Measurements from ENCODE around the gene ATXN7L2. TPM values are rescaled to one million over a fixed set of nuclear protein-coding genes. Genes with fewer than 3 reads are reported as not detected.
"Not testable (repeated sequence)": the region's sequence is repeated elsewhere in the genome, so short reads cannot be mapped to it uniquely, and the experiment has no call there.

The ATXN7L2 gene
- 10 to 100 TPM; 10.4 to 11.1 TPM for total RNA-seq

DNA sequence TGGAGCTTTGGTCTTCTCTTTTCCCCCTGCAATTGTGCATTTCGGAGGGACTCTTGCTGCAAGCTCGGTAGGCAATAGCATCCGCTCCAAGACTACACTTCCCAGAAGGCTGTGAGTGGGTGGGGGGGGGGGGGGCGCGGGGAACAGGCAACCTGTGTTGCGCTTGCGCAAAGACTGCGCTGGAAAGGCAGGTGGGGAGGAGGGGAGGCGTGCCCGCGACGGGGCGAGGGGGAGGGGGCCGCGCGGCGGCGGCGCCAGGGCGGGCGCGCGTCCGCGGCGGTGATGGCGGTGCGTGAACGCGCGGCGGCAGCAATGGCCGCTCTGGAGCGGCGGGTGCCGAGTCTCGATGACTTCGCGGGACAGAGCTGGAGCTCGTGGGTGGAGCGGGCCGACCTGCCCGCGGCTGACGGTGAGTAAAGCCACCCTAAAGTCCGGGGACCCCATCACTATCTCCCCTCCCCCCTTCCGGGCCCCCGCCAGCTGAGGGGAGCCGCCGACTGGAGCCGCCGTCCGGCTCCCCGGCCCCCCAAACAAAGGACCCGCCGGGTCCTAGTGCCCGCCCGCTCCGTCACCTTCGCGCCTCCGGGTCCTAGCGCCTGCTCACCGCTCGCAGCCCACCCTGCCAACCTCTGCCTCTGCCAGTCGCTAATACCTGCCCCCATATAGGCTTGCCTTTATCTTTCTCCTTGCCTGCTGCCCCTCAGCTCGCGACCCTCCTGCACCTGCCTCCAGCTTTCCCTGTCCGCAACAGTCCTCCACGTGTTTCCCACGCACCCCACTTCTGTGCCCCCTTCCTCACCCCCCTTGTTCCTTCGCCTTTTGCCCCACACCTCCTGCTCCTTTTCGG lies at the start of gene ATXN7L2:
TSS of gene ATXN7L2 (plus strand) at position 234 of the 847 bp plus-strand sequence. CDS start at position 283, 49 bp downstream.
- peak; percentile 94 for DNase-seq
- CTCF ChIA-PET = interaction anchor here (0.7 to 43.7 kb wide), 11 partner anchors 9 to 550 kb away, joined by 3 to 1550 read pairs (median 6); partner anchors contain the start of genes AMIGO1, CYB561D1, GNAI3 and GPR61
- H3K9me3 Mint-ChIP-seq (ENCODE audit: low read depth) = no peaks in the 10 kb centered on the region
- peak within 1 kb of the TSS; percentile 93 for H3K4me3 Mint-ChIP-seq
- H3K36me3 Mint-ChIP-seq = no peaks in the 10 kb centered on the region
- H3K27ac Mint-ChIP-seq = peak within 1 kb of the TSS; percentile 89
- peaks cover 33% of the 10 kb centered on the region for H3K4me1 Mint-ChIP-seq
- peak; percentile 82 for ATAC-seq
- H3K27me3 Mint-ChIP-seq = peaks cover 11% of the 10 kb centered on the region

DNA sequence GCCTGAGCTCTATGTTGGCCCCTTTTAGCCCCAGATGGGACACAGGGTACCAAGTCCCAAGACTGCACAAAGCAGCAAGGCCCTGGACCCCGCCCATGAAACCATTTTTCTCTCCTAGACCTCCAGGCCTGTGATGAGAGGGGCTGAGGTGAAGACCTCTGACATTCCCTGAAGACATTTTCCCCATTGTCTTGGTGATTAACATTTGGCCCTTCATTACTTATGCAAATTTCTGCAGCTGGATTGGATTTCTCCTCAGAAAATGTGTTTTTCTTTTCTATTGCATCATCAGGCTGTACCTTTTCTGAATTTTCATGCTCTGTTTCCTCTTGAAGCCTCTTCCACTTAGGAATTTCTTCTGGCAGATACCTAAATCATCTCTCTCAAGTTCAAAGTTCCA lies 49.2 kb upstream of the ATXN7L2 start:
- no peaks in the 10 kb centered on the region for H3K9me3 Mint-ChIP-seq (ENCODE audit: low read depth)
- CTCF ChIA-PET = interaction anchor here (1.0 kb wide), 1 partner anchor 99 kb away, joined by 3 read pairs; no protein-coding TSS in a partner anchor
- H3K36me3 Mint-ChIP-seq = no peaks in the 10 kb centered on the region
- no peaks in the 10 kb centered on the region for H3K27me3 Mint-ChIP-seq
- no peak for DNase-seq
- no peak overlapping the region for H3K27ac Mint-ChIP-seq
- H3K4me1 Mint-ChIP-seq = no peaks in the 10 kb centered on the region
- H3K4me3 Mint-ChIP-seq = no peak overlapping the region
- no peak for ATAC-seq

DNA sequence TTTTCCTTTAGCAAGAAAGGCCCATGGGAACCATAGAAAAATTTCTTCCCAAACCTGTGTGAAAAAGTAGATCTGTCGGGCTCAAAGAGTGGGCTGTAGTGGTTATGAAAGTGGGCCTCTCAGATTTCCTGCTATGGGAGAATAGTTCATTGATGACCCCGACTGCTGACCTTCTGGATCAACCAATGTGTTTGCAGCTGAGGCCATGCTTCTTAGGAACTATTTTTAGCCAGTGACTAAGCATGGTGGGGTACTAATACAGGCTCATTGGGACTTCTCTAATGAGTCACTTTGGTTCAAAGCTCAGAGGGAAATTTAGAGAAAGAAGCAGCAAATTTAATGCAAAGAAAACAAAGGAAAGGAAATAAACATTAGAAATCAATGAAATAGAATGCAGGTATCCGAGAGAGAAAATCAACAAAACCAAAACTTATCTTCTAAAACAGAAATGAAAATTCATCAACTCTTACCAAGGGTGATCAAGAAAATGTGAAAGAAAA lies 44.9 kb upstream of the ATXN7L2 start:
- CTCF ChIA-PET = no interaction called here
- DNase-seq (no peak), ATAC-seq (no peak)
- Mint-ChIP-seq H3K4me3 (no peak overlapping the region), H3K9me3 (ENCODE audit: low read depth) (no peaks in the 10 kb centered on the region), H3K27ac (no peak overlapping the region), H3K27me3 (no peaks in the 10 kb centered on the region), H3K4me1 (no peaks in the 10 kb centered on the region), H3K36me3 (no peaks in the 10 kb centered on the region)

DNA sequence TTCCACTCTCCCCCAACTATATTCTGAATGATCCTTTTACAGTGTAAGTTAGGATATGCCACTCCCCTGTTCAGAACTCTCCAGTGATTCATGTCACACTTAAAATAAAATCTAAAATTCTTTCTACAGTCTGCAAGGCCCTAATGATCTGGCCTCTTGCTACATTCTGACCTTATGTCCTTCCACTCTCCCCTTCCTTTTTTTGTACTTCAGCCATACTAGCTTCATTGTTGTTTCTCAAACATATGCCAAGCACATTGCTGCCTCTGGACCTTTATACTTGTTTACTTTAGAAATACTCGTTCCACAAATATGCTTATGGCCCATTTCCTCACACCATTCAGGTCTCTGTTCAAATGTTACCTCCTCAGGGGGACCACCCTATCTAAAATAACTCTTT lies 42.6 kb upstream of the ATXN7L2 start:
- CTCF ChIA-PET = no interaction called here
- Mint-ChIP-seq H3K4me3 (no peak overlapping the region), H3K27ac (no peak overlapping the region), H3K36me3 (no peaks in the 10 kb centered on the region), H3K27me3 (peaks cover 9% of the 10 kb centered on the region), H3K4me1 (no peaks in the 10 kb centered on the region), H3K9me3 (ENCODE audit: low read depth) (no peaks in the 10 kb centered on the region)
- DNase-seq (no peak), ATAC-seq (no peak)

- no peaks in the 10 kb centered on the region for H3K4me1 Mint-ChIP-seq
- H3K9me3 Mint-ChIP-seq (ENCODE audit: low read depth) = no peaks in the 10 kb centered on the region
- CTCF ChIA-PET = no interaction called here
- no peaks in the 10 kb centered on the region for H3K36me3 Mint-ChIP-seq
- peaks cover 21% of the 10 kb centered on the region for H3K27me3 Mint-ChIP-seq
- no peak for ATAC-seq
- H3K27ac Mint-ChIP-seq = no peak overlapping the region
- no peak overlapping the region for H3K4me3 Mint-ChIP-seq
- DNase-seq = no peak
Observed at GRCh38 chr1:109443476-109443875, 40.2 kb upstream of the ATXN7L2 start.

GRCh38 chr1:109444346-109444745 lies 39.4 kb upstream of the ATXN7L2 start:
- CTCF ChIA-PET = no interaction called here
- H3K4me3 Mint-ChIP-seq = no peak overlapping the region
- no peaks in the 10 kb centered on the region for H3K36me3 Mint-ChIP-seq

GRCh38 chr1:109445949-109446695 lies 37.6 kb upstream of the ATXN7L2 start:
- not testable (repeated sequence) for DNase-seq; ATAC-seq; H3K27ac Mint-ChIP-seq; H3K9me3 Mint-ChIP-seq (ENCODE audit: low read depth); H3K4me3 Mint-ChIP-seq; H3K36me3 Mint-ChIP-seq; H3K4me1 Mint-ChIP-seq
- peaks cover 38% of the 10 kb centered on the region for H3K27me3 Mint-ChIP-seq
- CTCF ChIA-PET = interaction anchor here (1.4 kb wide), 1 partner anchor 86 kb away, joined by 4 read pairs; no protein-coding TSS in a partner anchor

More at GRCh38 chr1:109444346-109444745, 39.4 kb upstream of the ATXN7L2 start:
- H3K27me3 Mint-ChIP-seq = peaks cover 24% of the 10 kb centered on the region
- H3K27ac Mint-ChIP-seq = no peak overlapping the region
- DNase-seq (no peak), ATAC-seq (no peak)
- H3K9me3 Mint-ChIP-seq (ENCODE audit: low read depth) = no peaks in the 10 kb centered on the region
- no peaks in the 10 kb centered on the region for H3K4me1 Mint-ChIP-seq

DNA sequence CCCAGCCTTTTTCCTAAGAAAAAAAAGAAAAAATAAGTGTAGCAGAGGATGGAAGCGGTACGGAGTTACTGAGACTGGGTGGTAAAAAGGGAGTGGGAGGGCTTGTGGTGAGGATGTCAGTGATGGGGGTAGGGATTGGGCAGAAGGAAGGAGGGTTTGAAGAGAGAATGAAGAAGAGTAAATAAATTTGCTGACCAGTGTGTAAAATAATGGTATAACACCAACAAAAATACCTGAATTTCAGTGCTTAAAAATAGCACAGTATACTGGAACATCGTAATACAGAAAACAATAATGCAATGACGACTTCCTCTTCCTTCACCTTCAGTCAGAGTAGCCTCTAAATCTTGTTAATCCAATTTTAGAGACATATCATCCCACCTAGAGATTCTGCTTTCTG lies 36.2 kb upstream of the ATXN7L2 start:
- Mint-ChIP-seq H3K4me3 (no peak overlapping the region), H3K36me3 (peaks cover 3% of the 10 kb centered on the region), H3K4me1 (no peaks in the 10 kb centered on the region), H3K9me3 (ENCODE audit: low read depth) (peaks cover 2% of the 10 kb centered on the region), H3K27me3 (peaks cover 39% of the 10 kb centered on the region), H3K27ac (no peak overlapping the region)
- CTCF ChIA-PET = no interaction called here
- ATAC-seq (no peak), DNase-seq (no peak)

- H3K27ac Mint-ChIP-seq = no peak overlapping the region
- DNase-seq (no peak), ATAC-seq (no peak)
- H3K27me3 Mint-ChIP-seq = peaks cover 53% of the 10 kb centered on the region
- H3K9me3 Mint-ChIP-seq (ENCODE audit: low read depth) = peaks cover 10% of the 10 kb centered on the region
- H3K4me1 Mint-ChIP-seq = no peaks in the 10 kb centered on the region
- no peak overlapping the region for H3K4me3 Mint-ChIP-seq
- CTCF ChIA-PET = interaction anchor here (1.6 kb wide), 1 partner anchor 14 kb away, joined by 3 read pairs; no protein-coding TSS in a partner anchor
- peaks cover 15% of the 10 kb centered on the region for H3K36me3 Mint-ChIP-seq
Observed at GRCh38 chr1:109454497-109455133, 29.1 kb upstream of the ATXN7L2 start.

- Mint-ChIP-seq H3K4me3 (no peak overlapping the region), H3K27me3 (peaks cover 58% of the 10 kb centered on the region), H3K36me3 (peaks cover 13% of the 10 kb centered on the region), H3K9me3 (ENCODE audit: low read depth) (peaks cover 8% of the 10 kb centered on the region), H3K27ac (no peak overlapping the region), H3K4me1 (no peaks in the 10 kb centered on the region)
- CTCF ChIA-PET = interaction anchor here (0.8 kb wide), 2 partner anchors 22 to 74 kb away, joined by 3 read pairs; no protein-coding TSS in a partner anchor
- DNase-seq (no peak), ATAC-seq (no peak)
Observed at GRCh38 chr1:109457819-109458218, 25.9 kb upstream of the ATXN7L2 start.

GRCh38 chr1:109466125-109466451 lies 17.6 kb upstream of the ATXN7L2 start:
- Mint-ChIP-seq H3K27ac (no peak overlapping the region), H3K4me1 (peaks cover 5% of the 10 kb centered on the region), H3K4me3 (peak overlapping the region; percentile 39), H3K36me3 (no peaks in the 10 kb centered on the region), H3K27me3 (peaks cover 83% of the 10 kb centered on the region), H3K9me3 (ENCODE audit: low read depth) (no peaks in the 10 kb centered on the region)
- no peak for DNase-seq
- no peak for ATAC-seq
- CTCF ChIA-PET = no interaction called here

GRCh38 chr1:109466452-109467300 lies 17.0 kb upstream of the ATXN7L2 start, which contains the start of gene SYPL2:
Gene SYPL2 (plus strand): TSS chr1:109466546. CDS start chr1:109466844, 298 bp downstream.
- H3K27ac Mint-ChIP-seq = no peak within 1 kb of the TSS
- H3K9me3 Mint-ChIP-seq (ENCODE audit: low read depth) = no peaks in the 10 kb centered on the region
- no peak for DNase-seq
- H3K27me3 Mint-ChIP-seq = peaks cover 82% of the 10 kb centered on the region
- H3K36me3 Mint-ChIP-seq = no peaks in the 10 kb centered on the region
- peak within 1 kb of the TSS; percentile 39 for H3K4me3 Mint-ChIP-seq
- CTCF ChIA-PET = no interaction called here
- ATAC-seq = peak; percentile 27
- H3K4me1 Mint-ChIP-seq = peaks cover 5% of the 10 kb centered on the region

Data from activated CD8-positive, alpha-beta memory T cell treated with anti-CD3 and anti-CD28 coated beads, Interleukin-2, amount 10 ng/mL, durations not matched to agents 7 days and 5 days (primary cell).